Upper lobe of left lung (tissue), 6 donors: ENCODE results near the gene TCEANC2. TPM values are rescaled to one million over a fixed set of nuclear protein-coding genes. Genes with fewer than 3 reads are reported as not detected.

Source experiments
- ATAC-seq, 2 donors: fragments of 200-7000 bp; cut with Tn5 transposase; one replicate each; pipeline ENCODE4 v1.9.1; 2022; ENCODE audit warnings: mild to moderate bottlenecking in 2 of 2, moderate library complexity in 2 of 2; ENCODE audit not compliant: low FRiP score in 2 of 2
- DNase-seq, 2 donors: peaks; one replicate each; pipeline ENCODE4 v3.0.0-alpha.2; 2019 to 2020
- H3K27ac ChIP-seq, 4 donors: fragments of 200-600 bp; sonication (generic); one replicate each; pipeline ENCODE4 v1.5.1; 2016 to 2019
- H3K27me3 ChIP-seq, 4 donors: fragments of 200-600 bp; sonication (generic); one replicate each; pipeline ENCODE4 v1.5.1; 2017 to 2019
- H3K36me3 ChIP-seq, 4 donors: fragments of 200-600 bp; sonication (generic); one replicate each; pipeline ENCODE4 v1.5.1; 2016 to 2019
- H3K4me1 ChIP-seq, 4 donors: fragments of 200-600 bp; sonication (generic); one replicate each; pipeline ENCODE4 v1.5.1; 2018 to 2019
- H3K4me3 ChIP-seq, 4 donors: fragments of 200-600 bp; sonication (generic); one replicate each; pipeline ENCODE4 v1.5.1; 2017 to 2019; ENCODE audit warnings: mild to moderate bottlenecking in 2 of 4, moderate library complexity in 1 of 4
- H3K9me3 ChIP-seq, 4 donors: fragments of 200-600 bp; sonication (generic); one replicate each; pipeline ENCODE4 v1.5.1; 2018 to 2019
- CTCF ChIP-seq, 6 experiments: fragments of 450-650 bp in 4 of 6; fragments of 200-600 bp in 2 of 6; sonication (generic) in 2 of 6; IDR thresholded peaks; one replicate each; pipeline ENCODE4 v1.5.1; 2016 to 2019; ENCODE audit warnings: antibody characterized with exemption in 6 of 6
- EP300 ChIP-seq, 4 donors: sonication (generic); formaldehyde crosslinking; IDR thresholded peaks; one replicate each; pipeline ENCODE4 v1.5.1; 2017; ENCODE audit warnings: antibody characterized with exemption in 4 of 4, control low read depth in 2 of 4
- POLR2A ChIP-seq, 4 donors: fragments of 450-650 bp; IDR thresholded peaks; one replicate each; pipeline ENCODE4 v1.5.1; 2016 to 2017; ENCODE audit warnings: antibody characterized with exemption in 4 of 4, mild to moderate bottlenecking in 2 of 4
- POLR2AphosphoS5 ChIP-seq, 2 donors: sonication (generic); formaldehyde crosslinking; IDR thresholded peaks; one replicate each; pipeline ENCODE4 v1.5.1; 2017; ENCODE audit warnings: antibody characterized with exemption in 2 of 2
- WGBS, 2 donors: methylation state at CpG; one replicate each; pipeline ENCODE4 v1.1.5; 2017 to 2018; 5-methylcytosine and 5-hydroxymethylcytosine counted together
- total RNA-seq, 6 donors: library from RNA; depleted of rRNA in 4 of 6; stranded (reverse); fragments of >200 nt in 4 of 6; gene quantifications; one replicate each; pipeline versions ENCODE4 v1.1.0 to v1.2.1, GENCODE V29; 2016 to 2021
- donor health status: DM: no; HTN: no; CAD: no; lungs with moderate emphysema.
- donor health status: DM: no; HTN: yes; CAD: no; lungs with severe emphysema.

Gene TCEANC2
- total RNA-seq, 6 donors from 2014 or later: 2.0 to 11.5 (median 4.6) TPM

DNA sequence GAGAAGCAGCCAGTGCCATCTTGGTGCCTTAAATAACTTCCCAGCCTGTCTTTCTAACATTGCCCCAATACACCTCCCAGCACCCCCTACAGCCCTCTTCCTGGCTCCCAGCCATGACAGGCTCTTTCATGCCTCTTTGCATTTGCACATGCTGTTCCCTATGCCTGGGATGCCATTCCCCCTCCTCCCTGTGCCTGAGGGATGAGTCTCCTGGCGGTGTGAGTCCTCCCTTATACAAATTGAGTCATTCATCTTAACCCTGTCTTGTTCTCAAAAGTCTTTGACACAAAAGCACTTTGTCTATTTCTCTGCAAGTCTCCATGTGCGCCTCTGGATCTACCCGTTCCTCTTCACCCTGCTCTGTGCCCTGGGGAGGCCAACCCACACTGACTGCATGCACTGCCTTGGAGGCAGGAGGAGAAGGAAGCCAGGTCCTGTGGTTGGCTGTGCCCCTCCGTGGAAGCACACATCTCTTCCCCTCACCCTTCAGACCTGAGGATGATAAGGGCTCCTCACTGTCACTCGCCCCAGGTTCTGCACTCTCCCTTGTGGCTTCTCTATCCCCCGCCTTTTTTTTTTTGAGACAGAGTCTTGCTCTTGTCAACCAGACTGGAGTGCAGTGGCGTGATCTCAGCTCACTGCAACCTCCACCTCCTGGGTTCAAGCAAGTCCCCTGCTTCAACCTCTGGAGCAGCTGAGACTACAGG is 74.3 kb downstream of the TCEANC2 start:
- 81 to 82% methylated on average over 7 of the region's 7 CpGs for whole genome bisulfite sequencing, 2 donors
- no peaks in the 10 kb centered on the region for H3K9me3 ChIP-seq
- no peaks in the 10 kb centered on the region for H3K27me3 ChIP-seq
- H3K27ac ChIP-seq: no peak overlapping the region
- no peaks in the 10 kb centered on the region for H3K36me3 ChIP-seq
- DNase-seq (no peak), ATAC-seq (no peak)
- no peak for TF ChIP-seq EP300 (IDR thresholded peaks at IDR 0.05)
- no peak for TF ChIP-seq CTCF (IDR thresholded peaks at IDR 0.05)
- no peak for TF ChIP-seq POLR2A (IDR thresholded peaks at IDR 0.05)
- no peak for TF ChIP-seq POLR2AphosphoS5 (IDR thresholded peaks at IDR 0.05)
- H3K4me1 ChIP-seq: no peaks in the 10 kb centered on the region
- H3K4me3 ChIP-seq: no peak overlapping the region

GRCh38 chr1:54129858-54130257 is 76.5 kb downstream of the TCEANC2 start:
- ATAC-seq (no peak), DNase-seq (no peak)
- 74 to 75% methylated on average over 2 of the region's 2 CpGs for WGBS, 2 donors
- Histone ChIP-seq H3K4me3 (no peak overlapping the region), H3K36me3 (no peaks in the 10 kb centered on the region), H3K27ac (no peak overlapping the region), H3K4me1 (no peaks in the 10 kb centered on the region), H3K9me3 (no peaks in the 10 kb centered on the region), H3K27me3 (no peaks in the 10 kb centered on the region)
- no peak for TF ChIP-seq CTCF (IDR thresholded peaks at IDR 0.05)
- no peak for TF ChIP-seq POLR2A (IDR thresholded peaks at IDR 0.05)
- no peak for TF ChIP-seq EP300 (IDR thresholded peaks at IDR 0.05)
- TF ChIP-seq POLR2AphosphoS5 (IDR thresholded peaks at IDR 0.05): no peak

DNA sequence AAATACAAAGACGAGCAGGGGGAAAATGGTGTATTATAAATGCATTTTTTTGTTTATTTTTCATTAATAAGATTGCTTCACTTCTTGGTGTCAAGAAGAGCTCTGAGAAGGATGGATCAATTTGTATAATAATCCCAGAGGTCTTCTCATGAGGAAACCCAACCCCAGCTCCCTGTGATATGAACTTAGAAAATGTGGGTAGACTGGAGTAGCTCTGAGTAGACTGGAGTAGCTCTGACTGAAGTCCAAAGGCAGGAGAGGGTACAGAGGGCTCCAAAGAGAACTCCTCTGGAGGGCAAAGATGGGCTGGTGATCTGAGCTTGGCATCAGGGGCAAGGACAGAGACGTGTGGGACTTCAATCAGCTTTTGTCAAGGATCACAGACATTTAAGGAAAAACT is 78.0 kb downstream of the TCEANC2 start:
- no peak overlapping the region for H3K27ac ChIP-seq
- DNase-seq (no peak), ATAC-seq (no peak)
- no peaks in the 10 kb centered on the region for H3K27me3 ChIP-seq
- H3K9me3 ChIP-seq: no peaks in the 10 kb centered on the region
- 77 to 79% methylated on average over 2 of the region's 2 CpGs for WGBS, 2 donors
- TF ChIP-seq POLR2AphosphoS5 (IDR thresholded peaks at IDR 0.05): no peak
- TF ChIP-seq POLR2A (IDR thresholded peaks at IDR 0.05): no peak
- no peak for TF ChIP-seq EP300 (IDR thresholded peaks at IDR 0.05)
- H3K4me1 ChIP-seq: no peaks in the 10 kb centered on the region
- H3K36me3 ChIP-seq: no peaks in the 10 kb centered on the region
- H3K4me3 ChIP-seq: no peak overlapping the region

GRCh38 chr1:54132495-54132894 is 79.1 kb downstream of the TCEANC2 start:
- Histone ChIP-seq H3K4me3 (no peak overlapping the region), H3K9me3 (no peaks in the 10 kb centered on the region), H3K4me1 (no peaks in the 10 kb centered on the region), H3K27me3 (no peaks in the 10 kb centered on the region), H3K27ac (no peak overlapping the region), H3K36me3 (no peaks in the 10 kb centered on the region)
- 72% methylated on average over 2 of the region's 2 CpGs for WGBS, 2 donors
- DNase-seq (no peak), ATAC-seq (no peak)
- TF ChIP-seq CTCF (IDR thresholded peaks at IDR 0.05) (no peak), POLR2A (IDR thresholded peaks at IDR 0.05) (no peak), EP300 (IDR thresholded peaks at IDR 0.05) (no peak), POLR2AphosphoS5 (IDR thresholded peaks at IDR 0.05) (no peak)

- Histone ChIP-seq H3K27ac (no peak overlapping the region), H3K4me3 (no peak overlapping the region), H3K4me1 (no peaks in the 10 kb centered on the region), H3K27me3 (no peaks in the 10 kb centered on the region), H3K9me3 (no peaks in the 10 kb centered on the region), H3K36me3 (no peaks in the 10 kb centered on the region)
- DNase-seq: no peak
- 91 to 93% methylated on average over 4 to 6 of the region's 6 CpGs for WGBS, 2 donors
- no peak for ATAC-seq
- TF ChIP-seq EP300 (IDR thresholded peaks at IDR 0.05) (no peak), POLR2AphosphoS5 (IDR thresholded peaks at IDR 0.05) (no peak), CTCF (IDR thresholded peaks at IDR 0.05) (no peak), POLR2A (IDR thresholded peaks at IDR 0.05) (no peak)
Measured at GRCh38 chr1:54134295-54134694, 80.9 kb downstream of the TCEANC2 start.
